Measurements from ENCODE around the gene HOXD10.

Gene HOXD10

GRCh38 chr2:176149481-176149938, 32.9 kb downstream of the HOXD10 start:
- H3K4me3 ChIP-seq (ENCODE audit: low read length) = no peak overlapping the region
- DNase-seq (ENCODE audit: low read depth) = no peak
- no peak for TF ChIP-seq CTCF (IDR thresholded peaks at IDR 0.05; ENCODE audit: insufficient read depth, low read depth, low read length, missing control alignments)

DNA sequence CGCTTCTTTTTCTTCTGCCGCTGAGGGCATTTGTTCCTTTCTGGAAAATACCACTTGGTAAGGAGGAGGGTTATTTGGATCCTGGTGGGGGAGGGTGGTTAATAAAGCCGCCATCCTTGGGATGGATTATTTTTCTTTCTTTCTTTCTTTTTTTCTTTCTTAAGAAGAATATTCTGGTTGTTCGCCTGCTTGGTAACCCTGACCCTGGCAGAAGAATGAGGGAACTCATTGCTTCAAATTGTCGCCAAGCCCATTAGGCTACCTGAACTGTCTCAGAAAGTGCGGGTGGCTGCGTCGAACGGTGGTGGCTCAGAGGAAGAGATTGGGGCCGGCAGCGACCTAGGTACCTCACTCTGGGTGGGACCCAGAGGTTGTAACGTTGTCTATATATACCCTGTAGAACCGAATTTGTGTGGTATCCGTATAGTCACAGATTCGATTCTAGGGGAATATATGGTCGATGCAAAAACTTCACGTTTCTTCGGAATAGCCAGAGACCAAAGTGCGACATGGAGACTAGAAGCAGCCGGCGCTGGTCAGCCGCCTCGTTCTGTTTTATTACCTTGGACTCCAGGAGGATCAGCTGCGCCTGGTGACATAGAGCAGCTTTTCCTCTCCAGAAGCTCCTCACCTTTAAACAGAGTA, 33.5 kb downstream of the HOXD10 start:
- DNase-seq (ENCODE audit: low read depth) = no peak
- no peak for TF ChIP-seq CTCF (IDR thresholded peaks at IDR 0.05; ENCODE audit: insufficient read depth, low read depth, low read length, missing control alignments)
- H3K4me3 ChIP-seq (ENCODE audit: low read length) = no peak overlapping the region

DNA sequence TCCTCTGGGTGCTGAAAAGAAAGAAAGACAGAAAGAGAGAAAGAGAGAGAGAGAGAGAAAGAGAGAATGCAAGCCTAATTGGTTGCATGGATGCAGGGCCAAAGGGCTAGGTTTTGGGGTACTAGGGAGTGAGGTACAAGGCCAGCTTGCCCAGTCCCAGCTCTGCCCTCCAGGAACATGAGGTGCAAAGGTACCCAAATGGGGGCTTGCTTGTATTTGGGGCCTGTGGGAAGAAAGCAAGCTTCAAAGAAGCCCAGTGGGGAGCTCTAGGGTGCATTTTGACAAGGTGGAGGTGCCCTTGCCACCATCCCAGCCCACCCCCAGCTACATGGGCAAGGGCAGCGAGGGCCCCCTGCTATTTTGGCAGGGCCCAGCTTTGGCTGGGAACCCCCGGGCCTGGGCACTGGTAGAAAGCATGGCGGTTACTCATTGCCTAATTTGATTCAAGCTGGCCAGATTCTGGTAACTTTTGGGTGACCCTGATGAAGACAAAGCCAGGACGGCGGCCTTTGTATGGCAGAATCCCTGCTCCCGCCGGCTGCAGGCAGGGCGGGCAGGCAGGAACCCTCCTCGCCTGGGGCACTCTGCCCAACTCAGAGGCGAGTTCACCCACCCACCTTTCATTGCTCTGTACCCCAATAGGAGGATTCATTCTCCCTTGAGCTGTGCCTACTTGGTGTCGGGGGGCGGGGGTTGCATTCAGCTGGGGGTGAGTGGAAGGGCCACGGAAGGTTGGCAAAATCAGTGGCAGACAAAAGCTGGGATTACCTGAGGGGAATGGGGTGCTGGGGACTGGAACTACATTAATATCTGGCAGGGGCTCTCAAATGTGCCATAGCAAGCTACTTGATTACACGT, 34.2 kb downstream of the HOXD10 start:
- TF ChIP-seq CTCF (IDR thresholded peaks at IDR 0.05; ENCODE audit: insufficient read depth, low read depth, low read length, missing control alignments) = no peak
- no peak overlapping the region for H3K4me3 ChIP-seq (ENCODE audit: low read length)
- no peak for DNase-seq (ENCODE audit: low read depth)

DNA sequence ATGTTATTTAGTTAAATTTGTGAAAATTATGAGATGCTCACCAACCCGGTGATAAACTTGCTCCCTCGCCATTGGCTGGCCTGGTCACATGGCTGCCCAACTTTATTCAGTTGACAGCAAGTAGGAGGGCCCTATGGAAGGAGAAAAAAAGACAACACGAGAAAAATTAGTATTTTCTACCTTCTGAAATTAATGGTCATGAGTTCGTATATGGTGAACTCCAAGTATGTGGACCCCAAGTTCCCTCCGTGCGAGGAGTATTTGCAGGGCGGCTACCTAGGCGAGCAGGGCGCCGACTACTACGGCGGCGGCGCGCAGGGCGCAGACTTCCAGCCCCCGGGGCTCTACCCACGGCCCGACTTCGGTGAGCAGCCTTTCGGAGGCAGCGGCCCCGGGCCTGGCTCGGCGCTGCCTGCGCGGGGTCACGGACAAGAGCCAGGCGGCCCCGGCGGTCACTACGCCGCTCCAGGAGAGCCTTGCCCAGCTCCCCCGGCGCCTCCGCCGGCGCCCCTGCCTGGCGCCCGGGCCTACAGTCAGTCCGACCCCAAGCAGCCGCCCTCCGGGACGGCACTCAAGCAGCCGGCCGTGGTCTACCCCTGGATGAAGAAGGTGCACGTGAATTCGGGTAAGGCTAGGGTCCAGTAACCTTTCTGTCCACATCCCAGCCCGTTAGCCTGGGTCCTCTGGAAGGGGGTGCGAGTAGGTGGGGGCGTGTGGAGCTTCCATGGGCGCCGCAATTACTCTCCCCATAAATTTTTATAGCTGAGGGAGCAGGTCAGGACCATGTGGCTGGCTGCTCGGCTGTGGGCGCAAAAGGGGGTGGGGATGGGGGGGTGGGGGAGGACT, 35.1 kb downstream of the HOXD10 start, which contains the start of gene HOXD4:
Gene HOXD4 (plus strand): TSS at position 109 of the 846 bp plus-strand sequence. CDS start 84 bp downstream, at position 193.
- no peak within 1 kb of the TSS for H3K4me3 ChIP-seq (ENCODE audit: low read length)
- no peak for DNase-seq (ENCODE audit: low read depth)
- TF ChIP-seq CTCF (IDR thresholded peaks at IDR 0.05; ENCODE audit: insufficient read depth, low read depth, low read length, missing control alignments) = no peak

- H3K4me3 ChIP-seq (ENCODE audit: low read length) = no peak overlapping the region
- DNase-seq (ENCODE audit: low read depth) = no peak
These were observed 36.0 kb downstream of the HOXD10 start for GRCh38 chr2:176152350-176153181.

More at GRCh38 chr2:176152350-176153181, 36.0 kb downstream of the HOXD10 start:
- no peak for TF ChIP-seq CTCF (IDR thresholded peaks at IDR 0.05; ENCODE audit: insufficient read depth, low read depth, low read length, missing control alignments)

All from epithelial cell of esophagus (primary cell).